SK-N-SH treated with all-trans-retinoic acid at 6 μM for 48 hours (cell line): ENCODE measurements around the gene OXGR1.

Source experiments
- ATAC-seq: fragments of 200-7000 bp; cut with Tn5 transposase; 3 replicates; pipeline ENCODE4 v1.9.1; 2020; ENCODE audit warnings: mild to moderate bottlenecking, moderate library complexity
- BACH2 ChIP-seq: fragments of 250-450 bp; sonication (Bioruptor Pico); IDR thresholded peaks from 2 replicates; pipeline ENCODE4 v1.9.0; 2021; ENCODE audit warnings: mild to moderate bottlenecking, borderline replicate concordance
- CREB5 ChIP-seq: fragments of 250-450 bp; sonication (Bioruptor Pico); IDR thresholded peaks from 2 replicates; pipeline ENCODE4 v1.5.1; 2020; ENCODE audit warnings: low read depth, mild to moderate bottlenecking, moderate library complexity
- CSDC2 ChIP-seq: fragments of 250-450 bp; sonication (Bioruptor Pico); IDR thresholded peaks from 2 replicates; pipeline ENCODE4 v1.5.0; 2020; ENCODE audit warnings: mild to moderate bottlenecking, moderate library complexity
- ESRRG ChIP-seq: fragments of 250-450 bp; sonication (Bioruptor Pico); IDR thresholded peaks from 2 replicates; pipeline ENCODE4 v1.6.1; 2021; ENCODE audit warnings: mild to moderate bottlenecking
- GLIS3 ChIP-seq: fragments of 250-450 bp; sonication (Bioruptor Pico); IDR thresholded peaks from 2 replicates; pipeline ENCODE4 v1.5.0; 2020; ENCODE audit warnings: mild to moderate bottlenecking, moderate library complexity
- ISL1 ChIP-seq: fragments of 250-450 bp; sonication (Bioruptor Pico); IDR thresholded peaks from 2 replicates; pipeline ENCODE4 v2.1.2; 2022; ENCODE audit warnings: mild to moderate bottlenecking, moderate library complexity
- OSR1 ChIP-seq: fragments of 250-450 bp; sonication (Bioruptor Pico); IDR thresholded peaks from 2 replicates; pipeline ENCODE4 v1.8.0; 2022; ENCODE audit warnings: moderate library complexity, mild to moderate bottlenecking, inconsistent platforms
- PATZ1 ChIP-seq: fragments of 250-450 bp; sonication (Bioruptor Pico); IDR thresholded peaks from 2 replicates; pipeline ENCODE4 v1.8.0; 2020; ENCODE audit warnings: mild to moderate bottlenecking, moderate library complexity, borderline replicate concordance
- POU6F1 ChIP-seq: fragments of 250-450 bp; sonication (Bioruptor Pico); IDR thresholded peaks from 2 replicates; pipeline ENCODE4 v1.8.0; 2021; ENCODE audit warnings: low read depth, mild to moderate bottlenecking, moderate library complexity, borderline replicate concordance
- PPARA ChIP-seq: fragments of 250-450 bp; sonication (Bioruptor Pico); IDR thresholded peaks from 2 replicates; pipeline ENCODE4 v1.5.0; 2020; ENCODE audit warnings: mild to moderate bottlenecking, borderline replicate concordance
- RARB ChIP-seq: fragments of 250-450 bp; sonication (Bioruptor Pico); IDR thresholded peaks from 2 replicates; pipeline ENCODE4 v1.8.0; 2021; ENCODE audit warnings: mild to moderate bottlenecking, moderate library complexity
- SNAI2 ChIP-seq: fragments of 250-450 bp; sonication (Bioruptor Pico); IDR thresholded peaks from 2 replicates; pipeline ENCODE4 v1.5.0; 2020; ENCODE audit warnings: mild to moderate bottlenecking, moderate library complexity
- TCF4 ChIP-seq: fragments of 250-450 bp; sonication (Bioruptor Pico); IDR thresholded peaks from 2 replicates; pipeline ENCODE4 v1.8.0; 2021; ENCODE audit warnings: mild to moderate bottlenecking, moderate library complexity, borderline replicate concordance
- TOX ChIP-seq: fragments of 250-450 bp; sonication (Bioruptor Pico); IDR thresholded peaks from 2 replicates; pipeline ENCODE4 v1.8.0; 2021; ENCODE audit warnings: mild to moderate bottlenecking, moderate library complexity, borderline replicate concordance
- ZC3H10 ChIP-seq: fragments of 250-450 bp; sonication (Bioruptor Pico); IDR thresholded peaks from 2 replicates; pipeline ENCODE4 v1.5.1; 2021; ENCODE audit warnings: mild to moderate bottlenecking, moderate library complexity
- ZFP3 ChIP-seq: fragments of 250-450 bp; sonication (Bioruptor Pico); IDR thresholded peaks from 2 replicates; pipeline ENCODE4 v1.5.0; 2020; ENCODE audit warnings: mild to moderate bottlenecking, moderate library complexity
- ZFP30 ChIP-seq: fragments of 450-650 bp; formaldehyde crosslinking; IDR thresholded peaks from 2 replicates; pipeline ENCODE4 v1.5.0; 2022; ENCODE audit warnings: mild to moderate bottlenecking, moderate library complexity
- ZNF70 ChIP-seq: fragments of 450-650 bp; formaldehyde crosslinking; IDR thresholded peaks from 2 replicates; pipeline ENCODE4 v1.5.0; 2020; ENCODE audit warnings: mild to moderate bottlenecking, moderate library complexity
- ZNF8 ChIP-seq: fragments of 450-650 bp; formaldehyde crosslinking; IDR thresholded peaks from 2 replicates; pipeline ENCODE4 v1.5.0; 2020; ENCODE audit warnings: mild to moderate bottlenecking, moderate library complexity
- TF ChIP-seq, protein P1 (sequence below): fragments of 250-450 bp; sonication (Bioruptor Pico); IDR thresholded peaks from 2 replicates; pipeline ENCODE4 v1.5.0; 2020; ENCODE audit warnings: mild to moderate bottlenecking, moderate library complexity
- TF ChIP-seq, protein P2 (sequence below): fragments of 250-450 bp; sonication (Bioruptor Pico); IDR thresholded peaks from 2 replicates; pipeline ENCODE4 v1.5.1; 2021; ENCODE audit warnings: mild to moderate bottlenecking, moderate library complexity

The OXGR1 gene

DNA sequence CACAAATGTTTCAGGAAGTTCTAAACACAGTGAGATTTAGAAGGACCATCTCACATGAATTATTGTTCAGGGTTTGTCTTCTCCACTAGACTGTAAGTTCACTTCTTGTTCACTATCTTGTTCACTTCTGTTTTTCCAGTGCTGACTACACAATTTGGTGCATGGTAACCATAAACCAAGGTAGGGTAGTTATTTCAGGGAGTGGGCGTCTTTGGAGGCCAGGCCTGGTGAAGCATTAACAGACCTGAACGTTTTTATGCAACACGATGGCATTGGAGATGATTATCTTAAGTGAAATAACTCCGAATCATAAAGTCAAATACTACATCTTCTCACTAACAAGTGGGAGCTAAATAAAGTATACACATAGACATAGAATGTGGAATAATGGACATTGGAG, 14.4 kb upstream of the OXGR1 start:
- TF ChIP-seq ZFP30 (CRISPR knock-in tag) (no peak), ZC3H10 (no peak), GLIS3 (CRISPR knock-in tag) (no peak), ESRRG (CRISPR knock-in tag) (no peak), CSDC2 (CRISPR knock-in tag) (no peak), RARB (CRISPR knock-in tag) (no peak), ISL1 (CRISPR knock-in tag) (no peak), ZNF70 (no peak), ZFP3 (CRISPR knock-in tag) (no peak), PATZ1 (CRISPR knock-in tag) (no peak), BACH2 (CRISPR knock-in tag) (no peak), SNAI2 (no peak), CREB5 (no peak), TCF4 (CRISPR knock-in tag) (no peak), POU6F1 (CRISPR knock-in tag) (no peak)
- TF ChIP-seq, protein P1, sequence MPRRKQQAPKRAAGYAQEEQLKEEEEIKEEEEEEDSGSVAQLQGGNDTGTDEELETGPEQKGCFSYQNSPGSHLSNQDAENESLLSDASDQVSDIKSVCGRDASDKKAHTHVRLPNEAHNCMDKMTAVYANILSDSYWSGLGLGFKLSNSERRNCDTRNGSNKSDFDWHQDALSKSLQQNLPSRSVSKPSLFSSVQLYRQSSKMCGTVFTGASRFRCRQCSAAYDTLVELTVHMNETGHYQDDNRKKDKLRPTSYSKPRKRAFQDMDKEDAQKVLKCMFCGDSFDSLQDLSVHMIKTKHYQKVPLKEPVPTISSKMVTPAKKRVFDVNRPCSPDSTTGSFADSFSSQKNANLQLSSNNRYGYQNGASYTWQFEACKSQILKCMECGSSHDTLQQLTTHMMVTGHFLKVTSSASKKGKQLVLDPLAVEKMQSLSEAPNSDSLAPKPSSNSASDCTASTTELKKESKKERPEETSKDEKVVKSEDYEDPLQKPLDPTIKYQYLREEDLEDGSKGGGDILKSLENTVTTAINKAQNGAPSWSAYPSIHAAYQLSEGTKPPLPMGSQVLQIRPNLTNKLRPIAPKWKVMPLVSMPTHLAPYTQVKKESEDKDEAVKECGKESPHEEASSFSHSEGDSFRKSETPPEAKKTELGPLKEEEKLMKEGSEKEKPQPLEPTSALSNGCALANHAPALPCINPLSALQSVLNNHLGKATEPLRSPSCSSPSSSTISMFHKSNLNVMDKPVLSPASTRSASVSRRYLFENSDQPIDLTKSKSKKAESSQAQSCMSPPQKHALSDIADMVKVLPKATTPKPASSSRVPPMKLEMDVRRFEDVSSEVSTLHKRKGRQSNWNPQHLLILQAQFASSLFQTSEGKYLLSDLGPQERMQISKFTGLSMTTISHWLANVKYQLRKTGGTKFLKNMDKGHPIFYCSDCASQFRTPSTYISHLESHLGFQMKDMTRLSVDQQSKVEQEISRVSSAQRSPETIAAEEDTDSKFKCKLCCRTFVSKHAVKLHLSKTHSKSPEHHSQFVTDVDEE (CRISPR knock-in tag) = no peak
- TF ChIP-seq, protein P2, sequence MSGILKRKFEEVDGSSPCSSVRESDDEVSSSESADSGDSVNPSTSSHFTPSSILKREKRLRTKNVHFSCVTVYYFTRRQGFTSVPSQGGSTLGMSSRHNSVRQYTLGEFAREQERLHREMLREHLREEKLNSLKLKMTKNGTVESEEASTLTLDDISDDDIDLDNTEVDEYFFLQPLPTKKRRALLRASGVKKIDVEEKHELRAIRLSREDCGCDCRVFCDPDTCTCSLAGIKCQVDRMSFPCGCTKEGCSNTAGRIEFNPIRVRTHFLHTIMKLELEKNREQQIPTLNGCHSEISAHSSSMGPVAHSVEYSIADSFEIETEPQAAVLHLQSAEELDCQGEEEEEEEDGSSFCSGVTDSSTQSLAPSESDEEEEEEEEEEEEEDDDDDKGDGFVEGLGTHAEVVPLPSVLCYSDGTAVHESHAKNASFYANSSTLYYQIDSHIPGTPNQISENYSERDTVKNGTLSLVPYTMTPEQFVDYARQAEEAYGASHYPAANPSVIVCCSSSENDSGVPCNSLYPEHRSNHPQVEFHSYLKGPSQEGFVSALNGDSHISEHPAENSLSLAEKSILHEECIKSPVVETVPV (CRISPR knock-in tag) = no peak
- no peak for ATAC-seq

DNA sequence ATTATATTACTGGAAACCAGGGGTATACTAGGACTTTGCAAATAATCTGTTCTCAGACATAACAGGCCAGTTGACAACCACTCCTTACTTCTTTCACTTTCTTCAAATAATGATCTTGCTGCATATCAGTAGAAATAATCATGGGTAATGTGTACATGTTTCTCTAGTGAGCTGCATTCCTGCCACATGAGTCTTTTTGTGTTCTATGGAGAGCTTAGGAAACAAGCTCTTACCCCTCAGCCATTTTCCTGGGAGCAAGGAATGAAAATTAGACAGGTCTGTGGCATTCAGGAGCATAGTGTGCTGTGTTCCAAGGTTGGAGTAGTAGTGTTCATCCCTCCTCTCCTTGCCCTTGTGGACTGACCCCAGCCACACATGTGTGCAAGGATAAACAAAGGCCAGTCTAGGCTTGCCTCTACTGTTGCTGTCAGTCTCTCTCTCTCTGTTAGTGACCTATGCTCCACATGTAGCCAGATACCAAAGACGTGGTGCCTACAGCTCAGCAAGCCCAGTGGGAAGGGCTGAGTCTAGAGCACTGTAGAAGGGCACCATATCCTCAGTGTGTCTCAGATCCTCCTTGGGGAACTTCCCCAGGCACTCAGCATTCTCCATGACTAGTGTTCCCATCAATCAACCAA, 11.5 kb upstream of the OXGR1 start:
- peak; percentile 71 for ATAC-seq
- TF ChIP-seq ZFP3 (CRISPR knock-in tag) (no peak), TCF4 (CRISPR knock-in tag) (no peak), ZNF8 (no peak), BACH2 (CRISPR knock-in tag) (no peak), PATZ1 (CRISPR knock-in tag) (no peak), CREB5 (no peak), GLIS3 (CRISPR knock-in tag) (no peak), RARB (CRISPR knock-in tag) (no peak), ESRRG (CRISPR knock-in tag) (no peak), PPARA (CRISPR knock-in tag) (no peak), OSR1 (no peak), ISL1 (CRISPR knock-in tag) (no peak), TOX (CRISPR knock-in tag) (no peak)
- TF ChIP-seq, protein P2 (CRISPR knock-in tag) = no peak
- TF ChIP-seq, protein P1 (CRISPR knock-in tag) = no peak
